SU-DHL-6 (cell line): ENCODE data around the gene ATP2B2.

Source experiments
- CTCF ChIP-seq: fragments of 200-600 bp; sonication (generic); IDR thresholded peaks from one replicate; pipeline ENCODE4 v1.5.1; 2017; ENCODE audit warnings: antibody characterized with exemption, mild to moderate bottlenecking, low read length, moderate library complexity; ENCODE audit not compliant: insufficient read depth, poor library complexity, severe bottlenecking
- EZH2phosphoT487 ChIP-seq: fragments of 200-600 bp; sonication (generic), shearing (Covaris generic); conservative IDR thresholded peaks from 2 replicates; pipeline ENCODE4 v1.6.1; 2018; ENCODE audit warnings: mild to moderate bottlenecking, antibody characterized with exemption, low read length, moderate library complexity, mixed read lengths

- TF ChIP-seq CTCF (no peak), EZH2phosphoT487 (no peak)
Observed at GRCh38 chr3:10329495-10330015, 175.8 kb downstream of the ATP2B2 start.
